Muscle layer of colon (tissue), 2 donors: Measurements from ENCODE around the gene CAMKV.
A peak's percentile ranks its signal among the peaks of the same experiment; 100 is the strongest.
"Not testable (repeated sequence)": the region's sequence is repeated elsewhere in the genome, so short reads cannot be mapped to it uniquely, and the experiment has no call there.

Experiments used
- H3K27ac ChIP-seq: one replicate; pipeline ENCODE4 v1.7.0; 2013; ENCODE audit warnings: low read depth, mild to moderate bottlenecking, low read length, moderate library complexity
- H3K27me3 ChIP-seq, 2 donors: one replicate each; pipeline ENCODE4 v1.7.0; 2013; ENCODE audit warnings: low read length in 2 of 2, mild to moderate bottlenecking in 2 of 2; ENCODE audit not compliant: insufficient read depth in 2 of 2, control insufficient read depth in 1 of 2
- H3K36me3 ChIP-seq: one replicate; pipeline ENCODE4 v1.7.0; 2013; ENCODE audit warnings: mild to moderate bottlenecking, low read length; ENCODE audit not compliant: insufficient read depth
- H3K4me1 ChIP-seq: one replicate; pipeline ENCODE4 v1.7.0; 2013; ENCODE audit warnings: mild to moderate bottlenecking, low read length; ENCODE audit not compliant: insufficient read depth
- H3K4me3 ChIP-seq, 2 donors: one replicate each; pipeline ENCODE4 v1.7.0; 2013; ENCODE audit warnings: low read length in 2 of 2, low read depth in 1 of 2, mild to moderate bottlenecking in 1 of 2, moderate library complexity in 1 of 2
- H3K9ac ChIP-seq: one replicate; pipeline ENCODE4 v1.7.0; 2013; ENCODE audit warnings: low read length
- H3K9me3 ChIP-seq: one replicate; pipeline ENCODE4 v1.7.0; 2013; ENCODE audit warnings: mild to moderate bottlenecking, low read length
- donor health status: abdominal sarcoma.
- donor health status: Adenocarcinoma of cecum.

Gene CAMKV

GRCh38 chr3:49869525-49870126 is at the start of gene CAMKV:
Gene CAMKV, minus strand, starts transcription at chr3:49869906. Its CDS starts 7,518 bp downstream, at chr3:49862388.
- no peaks in the 10 kb centered on the region for H3K36me3 ChIP-seq
- H3K9me3 ChIP-seq = no peaks in the 10 kb centered on the region
- no peaks in the 10 kb centered on the region for H3K4me1 ChIP-seq
- no peak within 1 kb of the TSS for H3K9ac ChIP-seq
- H3K27me3 ChIP-seq = peaks cover 27 to 34% of the 10 kb centered on the region in 2 donors
- H3K27ac ChIP-seq = no peak within 1 kb of the TSS
- no peak within 1 kb of the TSS for H3K4me3 ChIP-seq

DNA sequence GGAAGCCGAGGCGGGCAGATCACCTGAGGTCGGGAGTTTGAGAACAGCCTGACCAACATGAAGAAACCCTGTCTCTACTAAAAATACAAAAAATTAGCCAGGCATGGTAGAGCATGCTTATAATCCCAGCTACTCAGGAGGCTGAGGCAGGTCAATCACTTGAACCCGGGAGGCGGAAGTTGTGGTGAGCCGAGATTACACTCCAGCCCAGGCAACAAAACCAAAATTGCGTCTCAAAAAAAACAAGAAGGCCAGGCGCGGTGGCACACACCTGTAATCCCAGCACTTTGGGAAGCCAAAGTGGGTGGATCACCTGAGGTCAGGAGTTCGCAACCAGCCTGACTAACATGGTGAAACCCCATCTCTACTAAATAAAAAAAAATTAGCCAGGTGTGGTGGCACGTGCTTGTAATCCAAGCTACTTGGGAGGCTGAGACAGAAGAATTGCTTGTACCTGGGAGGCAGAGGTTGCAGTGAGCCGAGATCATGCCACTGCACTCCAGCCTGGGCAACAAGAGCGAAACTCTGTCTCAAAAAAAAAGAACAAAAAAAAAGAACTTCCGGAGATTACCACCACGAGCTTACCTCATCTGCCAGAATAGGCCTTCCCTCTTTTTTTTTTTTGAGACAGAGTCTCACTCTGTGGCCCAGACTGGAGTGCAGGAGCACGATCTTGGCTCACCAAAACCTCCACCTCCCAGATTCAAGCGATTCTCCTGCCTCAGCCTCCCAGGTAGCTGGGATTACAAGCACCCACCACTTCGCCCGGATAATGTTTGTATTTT is 48.3 kb upstream of the CAMKV start:
- H3K9me3 ChIP-seq, H3K27ac ChIP-seq, H3K4me3 ChIP-seq, H3K36me3 ChIP-seq, H3K4me1 ChIP-seq, H3K27me3 ChIP-seq, H3K9ac ChIP-seq: not testable (repeated sequence)

DNA sequence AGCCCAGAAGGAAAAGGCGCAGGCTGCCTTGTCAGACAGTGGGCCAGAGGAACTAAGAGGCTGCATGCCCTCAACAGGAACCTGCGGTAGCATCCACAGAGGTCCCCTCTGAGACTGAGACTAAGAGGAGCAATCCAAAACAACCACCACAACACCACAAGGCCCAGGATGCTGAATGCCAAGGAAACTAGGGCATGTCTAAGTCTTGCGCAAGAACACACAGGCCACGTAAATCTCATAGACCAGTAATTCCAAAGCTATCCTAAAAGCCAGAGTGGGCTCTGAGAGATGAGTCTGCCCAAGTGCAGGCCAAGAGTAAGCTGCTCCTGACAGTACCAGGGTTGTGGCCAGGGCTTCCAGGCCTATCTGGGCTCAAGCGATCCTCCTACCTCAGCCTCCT is 47.0 kb upstream of the CAMKV start:
- H3K4me1 ChIP-seq = no peaks in the 10 kb centered on the region
- no peak overlapping the region for H3K27ac ChIP-seq
- no peak overlapping the region for H3K9ac ChIP-seq
- no peaks in the 10 kb centered on the region for H3K27me3 ChIP-seq
- no peaks in the 10 kb centered on the region for H3K9me3 ChIP-seq
- no peaks in the 10 kb centered on the region for H3K36me3 ChIP-seq
- no peak overlapping the region for H3K4me3 ChIP-seq

- no peaks in the 10 kb centered on the region for H3K27me3 ChIP-seq
- no peaks in the 10 kb centered on the region for H3K9me3 ChIP-seq
- peaks cover 3% of the 10 kb centered on the region for H3K36me3 ChIP-seq
- H3K27ac ChIP-seq = no peak overlapping the region
- H3K4me1 ChIP-seq = no peaks in the 10 kb centered on the region
- H3K4me3 ChIP-seq = no peak overlapping the region
- H3K9ac ChIP-seq = no peak overlapping the region
Observed at GRCh38 chr3:49914906-49915305, 45.2 kb upstream of the CAMKV start.

DNA sequence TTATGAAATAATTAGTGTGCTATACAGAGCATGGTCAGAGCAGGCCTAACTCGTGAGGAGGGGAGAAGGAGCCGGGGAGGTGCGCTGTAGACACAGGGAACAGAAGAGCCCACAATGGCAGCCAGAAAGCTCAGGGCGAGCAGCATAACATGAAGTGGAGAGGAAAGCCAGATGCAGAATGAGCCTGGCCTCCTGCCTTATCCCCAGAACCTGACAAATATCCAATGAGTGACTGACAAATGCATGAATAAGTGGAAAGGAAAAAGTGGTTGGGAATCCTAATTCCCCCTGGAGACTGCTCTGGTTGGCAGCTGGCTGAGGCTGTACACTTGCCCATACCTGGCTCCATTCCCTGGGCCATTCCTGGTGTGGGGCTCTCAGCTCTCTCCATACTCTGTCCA is 43.2 kb upstream of the CAMKV start:
- H3K27ac ChIP-seq = no peak overlapping the region
- no peak overlapping the region for H3K9ac ChIP-seq
- peaks cover 11% of the 10 kb centered on the region for H3K36me3 ChIP-seq
- H3K9me3 ChIP-seq = no peaks in the 10 kb centered on the region
- H3K4me3 ChIP-seq = no peak overlapping the region
- H3K27me3 ChIP-seq = no peaks in the 10 kb centered on the region
- H3K4me1 ChIP-seq = no peaks in the 10 kb centered on the region

GRCh38 chr3:49911611-49912010 is 41.9 kb upstream of the CAMKV start:
- Histone ChIP-seq H3K9ac (no peak overlapping the region), H3K27me3 (no peaks in the 10 kb centered on the region), H3K36me3 (peaks cover 11% of the 10 kb centered on the region), H3K4me1 (no peaks in the 10 kb centered on the region), H3K4me3 (no peak overlapping the region), H3K27ac (no peak overlapping the region), H3K9me3 (no peaks in the 10 kb centered on the region)

DNA sequence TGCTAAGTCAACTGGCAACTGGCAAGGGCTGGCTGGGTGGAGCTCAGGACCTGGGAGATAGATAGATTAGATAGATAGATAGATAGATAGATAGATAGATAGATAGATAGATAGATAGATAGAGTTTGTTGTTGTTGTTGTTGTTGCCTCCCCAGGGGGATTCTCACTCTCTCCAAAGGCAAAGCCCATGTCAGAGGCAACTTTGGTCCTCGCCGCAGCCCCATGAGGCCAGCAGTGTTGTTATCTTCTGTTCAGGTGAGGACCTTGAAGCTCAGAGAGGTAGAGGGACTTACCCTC is 41.4 kb upstream of the CAMKV start:
- Histone ChIP-seq H3K9ac (no peak overlapping the region), H3K36me3 (peaks cover 11% of the 10 kb centered on the region), H3K9me3 (no peaks in the 10 kb centered on the region), H3K27ac (no peak overlapping the region), H3K27me3 (no peaks in the 10 kb centered on the region), H3K4me3 (no peak overlapping the region), H3K4me1 (peaks cover 1% of the 10 kb centered on the region)

DNA sequence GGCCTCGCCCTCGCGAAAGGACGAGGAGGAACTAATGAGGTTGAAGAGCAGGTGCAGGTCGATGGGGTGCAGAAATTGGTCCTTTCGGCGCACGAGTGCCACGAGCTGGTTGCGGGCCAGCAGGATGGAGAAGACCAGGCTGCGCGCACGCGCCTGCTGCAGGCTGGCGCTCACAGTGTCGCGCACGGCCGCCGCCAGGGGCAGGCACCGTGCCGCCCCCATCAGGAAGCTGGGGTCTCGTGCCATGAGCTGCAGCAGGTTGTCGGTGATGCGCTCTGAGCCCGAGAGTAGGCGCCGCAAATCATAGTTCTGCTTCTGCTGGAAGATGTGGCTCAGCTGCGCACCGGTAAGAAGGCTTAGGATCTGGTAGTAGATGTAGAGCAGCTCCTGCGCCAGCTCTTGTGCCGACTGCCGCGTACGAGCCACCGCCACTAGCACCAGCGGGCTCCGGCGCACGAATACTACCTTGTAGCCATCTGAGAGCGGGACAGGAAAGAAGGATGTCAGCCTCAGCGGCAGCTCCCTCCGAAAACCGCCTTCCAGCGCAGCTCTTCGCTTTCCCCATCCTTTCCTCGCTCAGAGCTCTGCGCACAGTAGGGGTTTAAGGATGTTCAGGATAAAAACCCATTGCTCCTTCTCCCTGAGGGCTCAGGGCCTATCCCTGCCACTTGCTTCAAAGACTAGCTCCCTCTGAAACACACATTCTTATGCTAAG is 40.9 kb upstream of the CAMKV start:
- no peaks in the 10 kb centered on the region for H3K27me3 ChIP-seq
- no peaks in the 10 kb centered on the region for H3K9me3 ChIP-seq
- no peak overlapping the region for H3K9ac ChIP-seq
- H3K4me3 ChIP-seq = no peak overlapping the region
- H3K4me1 ChIP-seq = peaks cover 6% of the 10 kb centered on the region
- H3K36me3 ChIP-seq = peaks cover 11% of the 10 kb centered on the region
- H3K27ac ChIP-seq = no peak overlapping the region

GRCh38 chr3:49908373-49909199 is 38.9 kb upstream of the CAMKV start:
- H3K36me3 ChIP-seq = peaks cover 11% of the 10 kb centered on the region
- no peaks in the 10 kb centered on the region for H3K9me3 ChIP-seq
- no peak overlapping the region for H3K4me3 ChIP-seq
- peaks cover 6% of the 10 kb centered on the region for H3K4me1 ChIP-seq
- no peak overlapping the region for H3K9ac ChIP-seq
- no peak overlapping the region for H3K27ac ChIP-seq
- no peaks in the 10 kb centered on the region for H3K27me3 ChIP-seq

DNA sequence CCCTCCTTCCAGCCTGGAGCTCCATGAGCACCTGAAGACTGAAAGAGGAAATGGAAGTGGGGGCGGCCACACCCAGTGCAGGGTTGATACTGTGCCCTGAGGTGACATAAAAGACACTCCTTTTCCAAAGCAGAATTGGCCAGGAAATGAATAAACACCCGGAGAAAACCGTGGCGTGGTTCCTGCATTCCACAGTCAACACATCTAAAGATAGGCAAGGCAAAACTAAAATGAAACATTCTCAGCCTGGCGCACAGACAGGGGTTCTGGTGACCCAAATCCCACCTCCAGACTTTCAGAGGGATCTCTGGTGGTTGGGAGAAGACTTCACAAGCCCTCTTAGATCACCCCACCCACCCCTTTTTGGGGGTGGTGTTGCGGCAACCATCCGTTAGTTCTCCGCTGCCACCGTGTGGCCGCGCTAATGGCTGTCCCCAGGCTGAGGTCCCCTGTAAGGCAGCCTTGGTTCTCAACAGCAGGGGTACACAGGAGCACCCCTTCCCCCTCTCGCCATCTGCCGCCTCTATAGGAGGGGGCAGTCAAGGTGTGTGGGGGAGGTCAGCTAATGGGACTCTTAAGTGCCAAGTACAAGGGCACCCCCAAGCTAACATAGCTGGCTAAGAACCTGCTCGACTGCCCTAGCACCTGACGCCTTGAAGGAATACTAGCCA is 36.5 kb upstream of the CAMKV start:
- Histone ChIP-seq H3K4me1 (peaks cover 15% of the 10 kb centered on the region), H3K9me3 (no peaks in the 10 kb centered on the region), H3K27ac (no peak overlapping the region), H3K36me3 (peaks cover 11% of the 10 kb centered on the region), H3K4me3 (peak overlapping the region in 1 of 2 donors; percentile 36), H3K27me3 (no peaks in the 10 kb centered on the region), H3K9ac (no peak overlapping the region)

DNA sequence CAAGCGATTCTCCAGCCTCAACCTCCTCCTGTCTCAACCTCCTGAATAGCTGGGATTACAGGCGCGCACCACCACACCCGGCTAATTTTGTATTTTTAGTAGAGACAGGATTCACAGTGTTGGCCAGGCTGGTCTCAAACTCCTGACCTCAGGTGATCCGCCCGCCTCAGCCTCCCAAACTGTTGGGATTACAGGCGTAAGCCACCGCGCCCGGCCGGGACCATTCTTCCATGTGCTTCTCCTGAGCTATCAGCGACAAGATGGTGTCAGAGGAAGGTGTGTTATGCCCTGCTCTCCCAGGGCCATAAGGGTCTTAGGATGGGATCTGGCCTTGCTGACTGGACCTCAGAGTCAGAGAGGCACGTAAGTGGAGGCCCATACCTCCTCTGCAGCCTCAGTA is 34.7 kb upstream of the CAMKV start:
- H3K27me3 ChIP-seq, H3K27ac ChIP-seq, H3K36me3 ChIP-seq, H3K9ac ChIP-seq, H3K9me3 ChIP-seq, H3K4me3 ChIP-seq: not testable (repeated sequence)
- H3K4me1 ChIP-seq = peaks cover 21% of the 10 kb centered on the region
